NCI-H1092 (cell line): ENCODE measurements around the gene ACSF3.
"Not testable (repeated sequence)": the region's sequence is repeated elsewhere in the genome, so short reads cannot be mapped to it uniquely, and the experiment has no call there.

Source experiments
- DNase-seq: peaks from one replicate; lab custom pipeline; 2025; lab: John Stamatoyannopoulos, UW

The ACSF3 gene

GRCh38 chr16:89190150-89190958 lies 96.7 kb downstream of the ACSF3 start:
- DNase-seq: no peak

- DNase-seq: no peak
Observed at GRCh38 chr16:89191033-89191900, 97.6 kb downstream of the ACSF3 start.

GRCh38 chr16:89191901-89192185 lies 98.2 kb downstream of the ACSF3 start:
- no peak for DNase-seq

GRCh38 chr16:89192186-89192955 lies 98.7 kb downstream of the ACSF3 start:
- not testable (repeated sequence) for DNase-seq

- no peak for DNase-seq
Observed at GRCh38 chr16:89192956-89193575, 99.4 kb downstream of the ACSF3 start.

GRCh38 chr16:89193576-89194293 lies 100.1 kb downstream of the ACSF3 start:
- no peak for DNase-seq

GRCh38 chr16:89194340-89195311 lies 101.0 kb downstream of the ACSF3 start:
- DNase-seq: no peak

- no peak for DNase-seq
Observed at GRCh38 chr16:89195521-89196171, 102.0 kb downstream of the ACSF3 start.

GRCh38 chr16:89197033-89197632 lies 103.5 kb downstream of the ACSF3 start:
- DNase-seq: no peak

- no peak for DNase-seq
Observed at GRCh38 chr16:89197633-89198416, 104.2 kb downstream of the ACSF3 start.

- DNase-seq: no peak
Observed at GRCh38 chr16:89198417-89199240, 105.0 kb downstream of the ACSF3 start.

- DNase-seq: no peak
Observed at GRCh38 chr16:89199241-89200123, 105.8 kb downstream of the ACSF3 start.

GRCh38 chr16:89200124-89200849 lies 106.6 kb downstream of the ACSF3 start, which contains the start of gene SLC22A31:
Gene SLC22A31 (minus strand): TSS chr16:89200537. CDS start chr16:89200501, 36 bp downstream.
- no peak for DNase-seq

- no peak for DNase-seq
Observed at GRCh38 chr16:89200850-89201411, 107.3 kb downstream of the ACSF3 start.
